Activated CD4-positive, alpha-beta memory T cell treated with anti-CD3 and anti-CD28 coated beads for 36 hours (primary cell): ENCODE results near the gene LSM7. TPM values are rescaled to one million over a fixed set of nuclear protein-coding genes. Genes with fewer than 3 reads are reported as not detected.

ENCODE experiments used
- CTCF ChIA-PET: fragments of 350-600 bp; sonication (Branson Sonifier 250); formaldehyde crosslinking; loops from one replicate; lab custom pipeline; 2021; ENCODE audit warnings: antibody characterized with exemption, inconsistent platforms; lab: Charles Lee
- POLR2A ChIA-PET: fragments of 350-600 bp; sonication (Branson Sonifier 250); formaldehyde crosslinking; loops from one replicate; lab custom pipeline; 2021; ENCODE audit warnings: antibody characterized with exemption; lab: Charles Lee
- DNase-seq: peaks from one replicate; pipeline ENCODE4 v3.0.0-alpha.2; 2020
- H3K27ac Mint-ChIP-seq: one replicate; pipeline ENCODE4 v1.8.0; 2021; ENCODE audit warnings: mixed read lengths
- H3K27me3 Mint-ChIP-seq: one replicate; pipeline ENCODE4 v1.8.0; 2021; ENCODE audit warnings: mixed read lengths
- H3K36me3 Mint-ChIP-seq: one replicate; pipeline ENCODE4 v1.8.0; 2021; ENCODE audit warnings: mixed read lengths
- H3K4me1 Mint-ChIP-seq: one replicate; pipeline ENCODE4 v1.8.0; 2021; ENCODE audit warnings: low read depth, mixed read lengths
- H3K4me3 Mint-ChIP-seq: one replicate; pipeline ENCODE4 v1.8.0; 2021; ENCODE audit warnings: mild to moderate bottlenecking, mixed read lengths
- H3K9me3 Mint-ChIP-seq: one replicate; pipeline ENCODE4 v1.8.0; 2021; ENCODE audit warnings: mixed read lengths
- intact Hi-C: fragments of 100-400 bp; cut with micrococcal nuclease; formaldehyde crosslinking; loops from one replicate; pipeline ENCODE4 v1.15.1; 2023
- total RNA-seq, 2 experiments: library from RNA; stranded (reverse); gene quantifications; one replicate each; pipeline ENCODE4 v1.2.3, GENCODE V29; 2021

LSM7 gene
- total RNA-seq, 2 experiments from 2014 or later = 137 to 144 TPM

GRCh38 chr19:2361246-2362045 lies 33.1 kb upstream of the LSM7 start:
- Mint-ChIP-seq H3K4me3 (no peak overlapping the region), H3K36me3 (no peaks in the 10 kb centered on the region), H3K4me1 (peaks cover 3% of the 10 kb centered on the region), H3K27ac (no peak overlapping the region), H3K9me3 (no peaks in the 10 kb centered on the region), H3K27me3 (peaks cover 12% of the 10 kb centered on the region)
- ChIA-PET CTCF (no interaction called here), POLR2A (no interaction called here)
- intact Hi-C loops = no loop called here
- DNase-seq = no peak

- no peak for DNase-seq
- POLR2A ChIA-PET = no interaction called here
- H3K4me1 Mint-ChIP-seq = peaks cover 3% of the 10 kb centered on the region
- H3K4me3 Mint-ChIP-seq = no peak overlapping the region
- H3K9me3 Mint-ChIP-seq = no peaks in the 10 kb centered on the region
- intact Hi-C loops = no loop called here
- CTCF ChIA-PET = no interaction called here
- no peaks in the 10 kb centered on the region for H3K36me3 Mint-ChIP-seq
- H3K27ac Mint-ChIP-seq = no peak overlapping the region
- peaks cover 12% of the 10 kb centered on the region for H3K27me3 Mint-ChIP-seq
Measured at GRCh38 chr19:2360833-2361232, 32.4 kb upstream of the LSM7 start.

GRCh38 chr19:2359992-2360685 lies 31.8 kb upstream of the LSM7 start, which contains the start of gene TMPRSS9:
TMPRSS9 (plus strand) TSS chr19:2360265; CDS start chr19:2389786, 29,521 bp downstream.
- Mint-ChIP-seq H3K4me3 (no peak within 1 kb of the TSS), H3K36me3 (no peaks in the 10 kb centered on the region)

GRCh38 chr19:2358548-2359173 lies 30.3 kb upstream of the LSM7 start:
- ChIA-PET CTCF (no interaction called here), POLR2A (no interaction called here)
- intact Hi-C loops = no loop called here
- DNase-seq = no peak
- Mint-ChIP-seq H3K27ac (no peak overlapping the region), H3K27me3 (peaks cover 6% of the 10 kb centered on the region), H3K4me3 (no peak overlapping the region), H3K9me3 (no peaks in the 10 kb centered on the region), H3K4me1 (peaks cover 3% of the 10 kb centered on the region), H3K36me3 (no peaks in the 10 kb centered on the region)

More at GRCh38 chr19:2359992-2360685, 31.8 kb upstream of the LSM7 start, which contains the start of gene TMPRSS9:
- Mint-ChIP-seq H3K4me1 (peaks cover 3% of the 10 kb centered on the region), H3K27ac (no peak within 1 kb of the TSS), H3K27me3 (peaks cover 9% of the 10 kb centered on the region), H3K9me3 (no peaks in the 10 kb centered on the region)
- DNase-seq = no peak
- POLR2A ChIA-PET = no interaction called here
- CTCF ChIA-PET = no interaction called here
- intact Hi-C loops = no loop called here

- H3K27me3 Mint-ChIP-seq = peaks cover 6% of the 10 kb centered on the region
- CTCF ChIA-PET = no interaction called here
- no peaks in the 10 kb centered on the region for H3K36me3 Mint-ChIP-seq
- POLR2A ChIA-PET = no interaction called here
- DNase-seq = no peak
- H3K9me3 Mint-ChIP-seq = no peaks in the 10 kb centered on the region
- no peak overlapping the region for H3K27ac Mint-ChIP-seq
- H3K4me1 Mint-ChIP-seq = peaks cover 3% of the 10 kb centered on the region
- H3K4me3 Mint-ChIP-seq = no peak overlapping the region
- intact Hi-C loops = no loop called here
Measured at GRCh38 chr19:2357279-2358206, 29.2 kb upstream of the LSM7 start.

GRCh38 chr19:2356036-2356646 lies 27.8 kb upstream of the LSM7 start:
- Mint-ChIP-seq H3K4me3 (no peak overlapping the region), H3K27ac (no peak overlapping the region), H3K9me3 (no peaks in the 10 kb centered on the region), H3K4me1 (peaks cover 3% of the 10 kb centered on the region), H3K36me3 (no peaks in the 10 kb centered on the region), H3K27me3 (peaks cover 6% of the 10 kb centered on the region)
- intact Hi-C loops = no loop called here
- no peak for DNase-seq
- POLR2A ChIA-PET = no interaction called here
- CTCF ChIA-PET = no interaction called here

- Mint-ChIP-seq H3K27ac (no peak overlapping the region), H3K27me3 (peaks cover 1% of the 10 kb centered on the region), H3K4me1 (peaks cover 1% of the 10 kb centered on the region), H3K4me3 (no peak overlapping the region), H3K36me3 (no peaks in the 10 kb centered on the region), H3K9me3 (no peaks in the 10 kb centered on the region)
- no peak for DNase-seq
- intact Hi-C loops = no loop called here
- CTCF ChIA-PET = no interaction called here
- POLR2A ChIA-PET = interaction anchor here (0.7 kb wide), 1 partner anchor 77 kb away, joined by 3 read pairs; no protein-coding TSS in a partner anchor
Measured at GRCh38 chr19:2355168-2356035, 27.0 kb upstream of the LSM7 start.

GRCh38 chr19:2354670-2355069 lies 26.3 kb upstream of the LSM7 start:
- CTCF ChIA-PET = no interaction called here
- H3K4me3 Mint-ChIP-seq = no peak overlapping the region
- no peaks in the 10 kb centered on the region for H3K9me3 Mint-ChIP-seq
- intact Hi-C loops = no loop called here
- no peaks in the 10 kb centered on the region for H3K27me3 Mint-ChIP-seq
- no peak for DNase-seq
- no peak overlapping the region for H3K27ac Mint-ChIP-seq
- no peaks in the 10 kb centered on the region for H3K4me1 Mint-ChIP-seq
- H3K36me3 Mint-ChIP-seq = no peaks in the 10 kb centered on the region
- POLR2A ChIA-PET = no interaction called here

GRCh38 chr19:2353887-2354592 lies 25.7 kb upstream of the LSM7 start:
- Mint-ChIP-seq H3K36me3 (no peaks in the 10 kb centered on the region), H3K9me3 (no peaks in the 10 kb centered on the region), H3K4me3 (no peak overlapping the region), H3K27ac (no peak overlapping the region), H3K27me3 (no peaks in the 10 kb centered on the region), H3K4me1 (no peaks in the 10 kb centered on the region)
- ChIA-PET CTCF (no interaction called here), POLR2A (no interaction called here)
- DNase-seq = no peak
- intact Hi-C loops = no loop called here

GRCh38 chr19:2353159-2353886 lies 24.9 kb upstream of the LSM7 start:
- no peaks in the 10 kb centered on the region for H3K36me3 Mint-ChIP-seq
- CTCF ChIA-PET = no interaction called here
- intact Hi-C loops = no loop called here

More at GRCh38 chr19:2353159-2353886, 24.9 kb upstream of the LSM7 start:
- no peak overlapping the region for H3K27ac Mint-ChIP-seq
- no peaks in the 10 kb centered on the region for H3K27me3 Mint-ChIP-seq
- no peak overlapping the region for H3K4me3 Mint-ChIP-seq
- H3K9me3 Mint-ChIP-seq = no peaks in the 10 kb centered on the region
- no peaks in the 10 kb centered on the region for H3K4me1 Mint-ChIP-seq
- POLR2A ChIA-PET = no interaction called here
- DNase-seq = no peak
